ENCODE results near the gene COL10A1.

Gene COL10A1

DNA sequence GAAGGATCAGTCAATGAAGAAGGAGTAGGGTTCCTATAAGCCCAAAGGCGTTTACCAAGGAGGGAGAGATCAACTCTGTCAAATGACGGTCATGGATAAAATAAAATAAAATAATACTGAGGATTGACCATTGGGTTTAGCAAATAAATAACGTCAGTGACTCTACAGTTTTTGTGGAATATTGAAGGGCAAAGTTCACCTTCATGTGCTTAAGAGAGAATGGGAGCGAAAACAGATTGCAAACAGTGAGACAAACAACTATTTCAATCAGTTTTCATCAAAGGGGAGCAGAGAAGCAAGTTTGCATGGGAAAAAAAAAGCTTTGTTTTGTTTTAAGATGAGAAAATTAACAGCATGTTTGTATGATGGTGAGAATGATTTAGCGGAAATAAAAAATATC is 42.9 kb downstream of the COL10A1 start:
- DNase-seq (ENCODE audit: low spot score) = no peak

DNA sequence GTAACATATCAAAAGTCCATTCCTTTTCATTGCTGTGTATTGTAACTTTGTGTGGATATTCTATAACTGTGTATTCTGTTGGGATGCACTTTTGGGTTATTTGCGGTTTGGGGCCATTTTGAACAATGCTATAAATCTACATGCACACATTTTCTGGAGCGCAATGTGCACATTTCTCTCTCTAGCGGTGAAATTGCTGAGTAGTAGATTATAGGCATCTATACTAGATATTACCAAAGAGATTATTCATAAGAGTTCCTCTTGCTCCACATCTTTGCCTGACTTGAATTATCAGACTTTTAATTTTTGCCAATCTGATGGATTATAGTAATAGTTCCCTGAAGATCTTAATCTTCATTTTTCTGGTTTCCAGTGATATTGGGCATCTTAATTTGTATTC is 47.0 kb downstream of the COL10A1 start:
- DNase-seq (ENCODE audit: low spot score) = no peak

DNA sequence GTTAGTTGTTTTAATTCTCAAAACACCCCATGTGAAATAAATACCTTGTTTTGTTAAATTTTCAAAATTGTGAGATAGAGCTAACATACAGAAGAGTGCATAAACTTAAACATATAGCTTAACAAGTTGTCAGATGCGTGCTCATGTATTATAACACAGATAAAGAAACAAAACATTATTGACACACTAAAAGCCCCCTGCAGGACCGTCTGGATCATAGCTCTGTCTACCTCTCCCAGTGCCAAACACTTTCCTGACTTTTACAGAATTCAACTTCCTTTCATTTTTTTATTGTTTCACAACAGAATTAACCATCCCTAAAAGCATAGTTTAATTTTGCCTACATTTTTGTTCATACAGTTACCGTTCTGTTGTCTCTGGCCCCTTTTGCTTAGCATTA is 47.4 kb downstream of the COL10A1 start:
- no peak for DNase-seq (ENCODE audit: low spot score)

DNA sequence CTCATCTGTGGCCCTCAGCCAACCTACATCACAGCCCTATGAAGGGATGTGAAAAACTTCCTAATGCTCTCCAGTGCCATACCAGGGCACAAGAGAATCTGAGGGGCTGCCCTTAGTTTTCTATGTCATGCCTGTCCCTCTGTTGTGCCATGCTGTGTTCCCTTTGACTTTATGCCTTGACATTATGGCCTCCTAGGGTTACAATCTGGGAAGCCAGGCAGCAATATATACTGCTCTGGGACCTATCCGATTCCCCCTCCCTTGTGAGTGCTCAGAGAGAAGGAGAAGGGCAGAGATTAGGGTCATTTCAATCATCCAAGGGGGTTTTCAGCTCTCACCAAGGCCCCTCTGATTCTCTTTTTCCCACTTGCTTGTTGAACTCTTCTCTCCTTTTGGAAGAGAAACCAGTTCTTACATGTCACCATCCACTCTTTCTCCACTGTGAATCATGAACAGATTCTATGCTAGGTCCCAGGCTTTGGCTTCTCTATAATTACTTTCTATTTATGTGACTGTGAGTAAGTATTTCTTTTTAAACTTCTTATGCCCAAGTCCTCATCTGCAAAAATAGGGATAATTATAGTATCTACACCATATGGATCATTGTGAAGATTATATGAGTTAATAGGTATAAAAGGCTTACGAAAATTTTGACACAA is 51.1 kb downstream of the COL10A1 start:
- DNase-seq (ENCODE audit: low spot score) = no peak

- DNase-seq (ENCODE audit: low spot score) = no peak
Measured at GRCh38 chr6:116073765-116074440, 52.0 kb downstream of the COL10A1 start.

GRCh38 chr6:116072368-116072767 is 53.6 kb downstream of the COL10A1 start:
- no peak for DNase-seq (ENCODE audit: low spot score)

DNA sequence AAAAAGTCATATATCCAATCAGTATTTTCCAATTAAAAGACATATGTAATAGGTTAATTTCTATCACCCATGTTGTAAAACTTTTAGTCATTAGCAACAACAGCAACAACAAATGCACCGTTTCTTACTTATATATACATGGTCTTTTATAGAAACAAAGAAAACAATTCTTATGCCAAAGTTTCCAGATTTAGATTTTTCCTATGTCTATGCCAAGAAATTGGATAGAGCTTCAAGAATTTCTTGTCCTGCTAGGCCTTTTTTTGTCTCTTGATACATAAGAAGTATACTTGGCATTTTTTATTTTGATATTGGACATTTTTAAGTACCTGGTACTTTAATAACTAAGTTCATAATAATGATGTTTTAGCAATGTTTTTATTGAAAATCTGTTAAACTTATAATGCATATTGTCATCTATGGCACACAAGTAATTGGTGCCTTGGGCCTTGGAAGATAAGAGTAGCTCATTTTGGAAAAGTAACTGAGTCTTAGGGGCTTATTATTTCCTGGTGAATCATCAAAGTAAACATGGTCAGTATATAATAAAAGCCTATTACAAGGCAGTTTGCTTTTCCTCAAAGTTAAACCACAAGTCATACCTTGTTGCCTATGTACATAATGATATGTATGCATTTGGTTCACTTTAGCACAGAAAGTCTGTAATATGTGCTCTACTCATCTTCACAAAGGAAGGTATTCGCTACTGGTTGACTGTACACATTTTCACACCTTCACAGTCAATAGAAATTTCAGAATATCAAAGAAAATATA is 55.1 kb downstream of the COL10A1 start:
- no peak for DNase-seq (ENCODE audit: low spot score)

DNA sequence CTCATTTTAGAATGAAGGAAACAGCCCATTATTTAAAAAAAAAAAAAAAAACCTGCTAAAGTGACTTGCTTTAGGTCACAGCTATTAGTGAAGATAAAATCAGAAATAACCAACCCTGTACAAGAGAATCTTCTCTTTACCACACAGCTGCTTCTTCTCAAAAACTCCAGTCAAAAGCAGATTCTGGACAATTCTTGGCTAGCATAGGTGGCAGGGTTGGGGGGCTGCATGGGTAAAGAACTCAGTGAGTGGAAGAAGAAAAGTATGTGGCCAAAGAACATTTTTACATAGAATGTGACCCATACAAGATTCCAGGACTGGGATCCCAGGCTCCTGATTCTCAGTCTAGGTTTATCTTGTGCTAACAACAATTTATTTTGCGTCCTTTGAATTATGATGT is 55.8 kb downstream of the COL10A1 start:
- DNase-seq (ENCODE audit: low spot score) = no peak

All from CD4-positive, alpha-beta T cell treated with Interleukin-6 at 100 ng/mL for 8 hours (primary cell).